Measurements from ENCODE around the gene AK9.

Gene AK9

GRCh38 chr6:109722564-109723254, 31.7 kb upstream of the AK9 start:
- no peak overlapping the region for H3K4me3 ChIP-seq (ENCODE audit: low read depth, low read length)
- no peak for TF ChIP-seq CTCF (IDR thresholded peaks at IDR 0.05; ENCODE audit: control insufficient read depth, extremely low read depth, insufficient read depth)
- no peak for DNase-seq (ENCODE audit: low read depth)

- no peak for TF ChIP-seq CTCF (IDR thresholded peaks at IDR 0.05; ENCODE audit: control insufficient read depth, extremely low read depth, insufficient read depth)
- no peak for DNase-seq (ENCODE audit: low read depth)
- H3K4me3 ChIP-seq (ENCODE audit: low read depth, low read length) = no peak overlapping the region
Observed at GRCh38 chr6:109722011-109722410, 31.0 kb upstream of the AK9 start.

GRCh38 chr6:109720311-109720710, 29.3 kb upstream of the AK9 start:
- TF ChIP-seq CTCF (IDR thresholded peaks at IDR 0.05; ENCODE audit: control insufficient read depth, extremely low read depth, insufficient read depth) = no peak
- no peak for DNase-seq (ENCODE audit: low read depth)

GRCh38 chr6:109718991-109719390, 28.0 kb upstream of the AK9 start:
- TF ChIP-seq CTCF (IDR thresholded peaks at IDR 0.05; ENCODE audit: control insufficient read depth, extremely low read depth, insufficient read depth) = no peak
- H3K4me3 ChIP-seq (ENCODE audit: low read depth, low read length) = no peak overlapping the region
- no peak for DNase-seq (ENCODE audit: low read depth)

More at GRCh38 chr6:109720311-109720710, 29.3 kb upstream of the AK9 start:
- H3K4me3 ChIP-seq (ENCODE audit: low read depth, low read length) = no peak overlapping the region

- no peak for DNase-seq (ENCODE audit: low read depth)
- no peak for TF ChIP-seq CTCF (IDR thresholded peaks at IDR 0.05; ENCODE audit: control insufficient read depth, extremely low read depth, insufficient read depth)
- no peak overlapping the region for H3K4me3 ChIP-seq (ENCODE audit: low read depth, low read length)
Observed at GRCh38 chr6:109717971-109718370, 27.0 kb upstream of the AK9 start.

GRCh38 chr6:109715616-109716015, 24.6 kb upstream of the AK9 start:
- no peak overlapping the region for H3K4me3 ChIP-seq (ENCODE audit: low read depth, low read length)
- DNase-seq (ENCODE audit: low read depth) = no peak
- TF ChIP-seq CTCF (IDR thresholded peaks at IDR 0.05; ENCODE audit: control insufficient read depth, extremely low read depth, insufficient read depth) = no peak

GRCh38 chr6:109714611-109715010, 23.6 kb upstream of the AK9 start:
- no peak overlapping the region for H3K4me3 ChIP-seq (ENCODE audit: low read depth, low read length)
- TF ChIP-seq CTCF (IDR thresholded peaks at IDR 0.05; ENCODE audit: control insufficient read depth, extremely low read depth, insufficient read depth) = no peak
- DNase-seq (ENCODE audit: low read depth) = no peak

All from LNCaP clone FGC (cell line).